Thoracic aorta (tissue), 2 donors: ENCODE data around the gene C19orf25. TPM values are rescaled to one million over a fixed set of nuclear protein-coding genes. Genes with fewer than 3 reads are reported as not detected.

Source experiments
- ATAC-seq: fragments of 150-250 bp; one replicate; pipeline ENCODE4 v1.8.0; 2017; ENCODE audit warnings: low read depth; ENCODE audit not compliant: insufficient number of reproducible peaks, low FRiP score
- DNase-seq: peaks from one replicate; pipeline ENCODE4 v3.0.0-alpha.2; 2020; ENCODE audit warnings: low spot score
- H3K27ac ChIP-seq, 2 donors: fragments of 200-600 bp; sonication (generic); 1 replicate in 1 of 2; 2 replicates in 1 of 2; pipeline ENCODE4 v1.5.1; 2016; ENCODE audit warnings: mild to moderate bottlenecking in 2 of 2, moderate library complexity in 2 of 2
- H3K27me3 ChIP-seq: fragments of 200-600 bp; sonication (generic); replicated peaks from 2 replicates; pipeline ENCODE4 v1.6.0; 2016; ENCODE audit warnings: mild to moderate bottlenecking; ENCODE audit not compliant: insufficient read depth
- H3K36me3 ChIP-seq: fragments of 200-600 bp; sonication (generic); one replicate; pipeline ENCODE4 v1.5.1; 2016
- H3K4me1 ChIP-seq, 2 donors: fragments of 200-600 bp; sonication (generic); 1 replicate in 1 of 2; 2 replicates in 1 of 2; pipeline versions ENCODE4 v1.5.1 to v1.6.0; 2016; ENCODE audit warnings: low read depth in 2 of 2, mild to moderate bottlenecking in 1 of 2; ENCODE audit not compliant: control insufficient read depth in 1 of 2
- H3K4me3 ChIP-seq: fragments of 200-600 bp; sonication (generic); 2 replicates; pipeline ENCODE4 v1.5.1; 2016; ENCODE audit warnings: mild to moderate bottlenecking
- H3K9me3 ChIP-seq: fragments of 200-600 bp; sonication (generic); 2 replicates; pipeline ENCODE4 v1.5.1; 2016
- CTCF ChIP-seq: fragments of 200-600 bp; sonication (generic); IDR thresholded peaks from one replicate; pipeline ENCODE4 v1.5.1; 2019; ENCODE audit warnings: antibody characterized with exemption
- total RNA-seq, 2 donors: library from RNA; depleted of rRNA; stranded (reverse); fragments of >200 nt; gene quantifications; one replicate each; pipeline versions ENCODE4 v1.1.0 to v1.2.3, GENCODE V29; 2016

C19orf25 gene
- total RNA-seq, 2 donors from 2014 or later, result 28.6 to 54.6 TPM

GRCh38 chr19:1486720-1487575 is 7.9 kb upstream of the C19orf25 start:
- TF ChIP-seq CTCF, result no peak
- no peak for DNase-seq
- H3K4me3 ChIP-seq, result no peak overlapping the region
- ATAC-seq, result no peak
- no peaks in the 10 kb centered on the region for H3K27me3 ChIP-seq
- no peak overlapping the region for H3K27ac ChIP-seq
- H3K4me1 ChIP-seq, result peaks cover 6 to 17% of the 10 kb centered on the region in 2 donors
- H3K9me3 ChIP-seq, result no peaks in the 10 kb centered on the region
- no peaks in the 10 kb centered on the region for H3K36me3 ChIP-seq

GRCh38 chr19:1483979-1484428 is 5.0 kb upstream of the C19orf25 start:
- peaks cover 0 to 5% of the 10 kb centered on the region in 2 donors for H3K4me1 ChIP-seq
- ATAC-seq (no peak), DNase-seq (no peak)
- H3K27ac ChIP-seq, result no peak overlapping the region
- no peaks in the 10 kb centered on the region for H3K36me3 ChIP-seq
- no peak overlapping the region for H3K4me3 ChIP-seq
- TF ChIP-seq CTCF, result no peak
- no peaks in the 10 kb centered on the region for H3K27me3 ChIP-seq
- no peaks in the 10 kb centered on the region for H3K9me3 ChIP-seq

- no peak for TF ChIP-seq CTCF
- Histone ChIP-seq H3K36me3 (no peaks in the 10 kb centered on the region), H3K4me3 (no peak overlapping the region), H3K9me3 (no peaks in the 10 kb centered on the region), H3K27me3 (no peaks in the 10 kb centered on the region), H3K27ac (no peak overlapping the region), H3K4me1 (peaks cover under 1 to 9% of the 10 kb centered on the region in 2 donors)
- no peak for DNase-seq
- no peak for ATAC-seq
Observed at GRCh38 chr19:1483131-1483978, 4.3 kb upstream of the C19orf25 start.

- no peaks in the 10 kb centered on the region for H3K36me3 ChIP-seq
- no peak for ATAC-seq
- no peaks in the 10 kb centered on the region for H3K27me3 ChIP-seq
- no peak overlapping the region for H3K27ac ChIP-seq
- no peak overlapping the region for H3K4me3 ChIP-seq
- no peak for TF ChIP-seq CTCF
- DNase-seq, result no peak
- H3K4me1 ChIP-seq, result peaks cover 6 to 15% of the 10 kb centered on the region in 2 donors
- H3K9me3 ChIP-seq, result no peaks in the 10 kb centered on the region
Observed at GRCh38 chr19:1482361-1483130, 3.5 kb upstream of the C19orf25 start.
